GM21390 (cell line): ENCODE results near the gene ZFYVE28.
A peak's percentile ranks its signal among the peaks of the same experiment; 100 is the strongest.
"Not testable (repeated sequence)": the region's sequence is repeated elsewhere in the genome, so short reads cannot be mapped to it uniquely, and the experiment has no call there.

ENCODE experiments used
- ATAC-seq: cut with Tn5 transposase; IDR thresholded peaks from one replicate; pipeline ENCODE4 v1.9.1; 2021; ENCODE audit not compliant: unreplicated experiment

The ZFYVE28 gene

DNA sequence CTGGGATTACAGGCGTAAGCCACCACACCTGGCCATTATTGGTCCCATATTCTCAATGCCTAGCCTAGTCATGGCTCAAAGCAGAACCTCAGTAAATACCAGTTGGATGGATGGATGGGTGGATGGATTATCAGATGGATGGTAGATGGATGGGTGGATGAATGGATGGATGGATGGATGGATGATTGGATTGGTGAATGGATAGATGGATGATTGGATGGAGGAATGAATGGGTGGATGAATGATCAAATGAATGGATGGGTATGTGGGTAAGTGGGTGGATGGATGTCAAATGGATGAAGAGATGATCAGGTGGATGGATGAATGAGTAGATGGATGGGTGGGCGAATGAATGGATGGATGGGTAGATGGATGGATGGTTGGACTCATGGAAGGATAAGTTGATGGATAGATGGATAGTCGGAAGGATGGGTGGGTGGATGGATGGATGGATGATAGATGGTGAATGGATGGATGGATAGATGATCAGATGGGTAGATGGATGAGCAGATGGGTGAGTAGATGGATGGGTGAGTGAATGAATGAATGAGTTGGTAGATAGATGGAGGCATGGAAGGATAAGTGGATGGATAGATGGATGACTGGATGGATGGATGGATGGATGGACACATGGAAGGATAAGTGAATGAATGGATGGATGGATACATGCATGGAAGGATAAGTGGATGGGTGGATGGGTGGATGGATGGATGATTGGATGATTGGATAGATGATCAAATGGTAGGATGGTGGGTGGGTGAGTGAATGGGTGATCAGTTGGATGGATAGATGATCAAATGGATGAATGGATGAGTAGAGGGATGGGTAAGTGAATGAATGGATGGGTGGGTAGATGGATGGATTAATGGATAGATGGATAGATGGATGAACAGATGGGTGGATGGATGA, 28.5 kb upstream of the ZFYVE28 start:
- no peak for ATAC-seq

GRCh38 chr4:2445571-2445970, 27.1 kb upstream of the ZFYVE28 start:
- no peak for ATAC-seq

- no peak for ATAC-seq
These were observed 26.7 kb upstream of the ZFYVE28 start for GRCh38 chr4:2445130-2445529.

DNA sequence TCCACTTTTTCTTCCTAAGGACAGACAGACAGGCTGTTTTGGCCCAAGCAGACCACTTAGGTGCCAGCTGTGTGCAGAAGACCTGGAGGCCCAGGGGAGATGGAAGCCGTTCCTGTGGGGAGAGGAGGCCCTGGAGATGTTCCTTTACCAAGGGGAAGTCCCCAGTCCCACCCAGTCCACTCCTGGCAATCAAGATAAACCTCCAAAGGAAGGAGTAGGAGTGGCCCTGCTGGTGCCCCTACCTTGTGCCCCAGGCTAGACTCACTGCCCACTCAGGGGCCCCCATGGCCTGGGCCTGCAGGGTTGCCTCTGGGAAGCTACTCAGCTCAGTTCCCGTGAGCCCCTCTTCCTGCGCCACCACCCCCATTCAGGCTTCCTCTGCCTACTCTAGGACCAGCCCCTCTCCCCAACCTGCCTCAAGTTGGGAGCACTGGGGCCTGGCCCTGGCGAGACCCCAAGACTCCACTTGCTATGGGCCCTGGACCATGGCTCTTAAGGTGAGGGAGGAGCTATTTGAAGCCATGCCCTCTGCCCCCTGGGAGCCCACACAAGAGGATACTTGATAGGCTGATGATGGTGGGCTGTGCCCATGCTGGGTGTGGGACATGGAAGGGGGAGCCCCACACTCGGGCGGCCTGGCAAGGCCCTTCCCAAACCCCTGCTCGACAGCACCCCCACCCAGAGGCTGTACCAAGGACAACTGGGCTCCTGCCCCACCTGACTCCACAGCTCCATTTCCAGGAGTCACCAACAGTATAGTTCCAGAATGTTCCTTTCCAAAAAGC, 25.7 kb upstream of the ZFYVE28 start:
- ATAC-seq, result no peak

- ATAC-seq, result no peak
These were observed 24.8 kb upstream of the ZFYVE28 start for GRCh38 chr4:2443061-2443730.

GRCh38 chr4:2442175-2442993, 23.9 kb upstream of the ZFYVE28 start:
- ATAC-seq, result no peak

DNA sequence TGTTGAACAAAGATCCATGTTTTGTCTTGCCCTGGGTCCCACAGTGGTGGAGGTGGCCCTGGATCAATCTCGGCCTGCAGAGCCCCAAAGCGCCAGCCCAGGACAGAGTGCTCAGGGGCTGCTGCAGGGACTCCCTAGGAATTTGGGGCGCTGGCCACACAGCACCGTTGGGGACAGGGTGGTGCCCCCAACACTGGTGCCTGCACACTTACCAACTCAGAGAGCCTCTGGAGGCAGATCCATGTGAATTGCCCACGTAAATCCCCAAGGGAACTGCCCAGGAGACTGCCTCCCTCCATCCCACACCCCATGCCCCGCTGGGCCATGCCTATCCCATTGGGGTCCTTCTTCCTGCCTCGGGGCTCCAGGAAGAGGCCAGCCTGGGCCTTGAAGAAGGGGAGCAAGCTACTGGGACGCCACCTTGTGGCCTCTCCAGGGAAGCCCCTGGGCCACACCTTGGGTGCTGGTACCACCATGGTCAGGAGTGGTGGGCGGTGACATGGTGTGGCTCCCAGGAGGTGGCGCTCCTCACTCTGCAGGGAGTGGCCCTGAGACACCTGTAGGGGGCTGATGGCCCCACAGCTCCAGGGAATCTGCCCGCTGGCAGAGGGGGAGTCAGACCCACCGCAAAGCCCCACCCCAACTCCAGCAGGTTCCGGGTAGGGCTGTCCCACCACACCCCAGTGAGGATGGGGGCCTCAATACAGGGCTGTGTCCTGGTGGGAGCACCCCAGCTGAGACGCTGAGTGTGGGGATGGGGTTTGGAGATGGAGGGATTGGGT, 23.1 kb upstream of the ZFYVE28 start:
- ATAC-seq, result peak; percentile 92

DNA sequence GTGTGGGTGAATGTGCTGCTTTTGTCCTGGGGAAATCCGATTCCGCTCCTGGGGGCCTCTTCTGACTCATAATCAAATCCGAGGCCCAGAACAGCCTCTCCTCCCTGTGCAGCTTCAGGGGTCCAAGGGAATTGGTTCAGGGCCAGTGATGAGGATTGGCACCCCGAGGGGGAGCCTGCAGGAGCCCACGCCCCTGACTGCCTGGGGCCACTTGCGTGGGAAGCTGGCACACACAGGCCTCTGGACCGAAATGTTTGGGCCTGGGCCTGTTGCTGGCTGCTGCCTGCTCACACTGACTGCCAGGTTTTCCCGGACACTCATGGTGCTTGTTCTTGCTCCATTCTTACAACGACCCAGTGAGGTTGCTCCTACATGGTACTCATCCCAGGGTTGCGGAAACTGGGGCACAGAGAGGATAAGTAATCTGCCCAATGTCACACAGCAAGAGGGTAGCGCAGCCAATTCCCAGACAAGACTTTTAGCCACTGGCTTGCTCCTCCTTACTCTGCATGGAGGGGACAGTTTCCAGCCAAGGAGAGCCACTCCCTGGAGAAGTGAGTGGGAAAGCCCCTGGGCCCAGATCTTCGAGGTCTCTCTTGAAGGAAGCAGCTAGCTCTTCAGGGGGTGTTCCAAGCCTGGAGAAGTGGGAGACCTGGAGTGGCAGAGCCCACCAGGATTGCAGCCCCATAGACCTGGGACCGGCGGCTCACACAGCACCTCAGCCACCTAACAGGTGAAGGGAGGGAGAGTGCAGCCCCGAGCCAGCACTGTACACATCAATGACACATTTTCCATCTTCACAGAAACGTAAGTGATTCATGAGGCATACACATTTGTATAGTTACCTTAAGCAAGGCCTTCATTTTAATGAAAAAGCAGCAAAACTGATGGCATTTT, 20.6 kb upstream of the ZFYVE28 start:
- no peak for ATAC-seq

DNA sequence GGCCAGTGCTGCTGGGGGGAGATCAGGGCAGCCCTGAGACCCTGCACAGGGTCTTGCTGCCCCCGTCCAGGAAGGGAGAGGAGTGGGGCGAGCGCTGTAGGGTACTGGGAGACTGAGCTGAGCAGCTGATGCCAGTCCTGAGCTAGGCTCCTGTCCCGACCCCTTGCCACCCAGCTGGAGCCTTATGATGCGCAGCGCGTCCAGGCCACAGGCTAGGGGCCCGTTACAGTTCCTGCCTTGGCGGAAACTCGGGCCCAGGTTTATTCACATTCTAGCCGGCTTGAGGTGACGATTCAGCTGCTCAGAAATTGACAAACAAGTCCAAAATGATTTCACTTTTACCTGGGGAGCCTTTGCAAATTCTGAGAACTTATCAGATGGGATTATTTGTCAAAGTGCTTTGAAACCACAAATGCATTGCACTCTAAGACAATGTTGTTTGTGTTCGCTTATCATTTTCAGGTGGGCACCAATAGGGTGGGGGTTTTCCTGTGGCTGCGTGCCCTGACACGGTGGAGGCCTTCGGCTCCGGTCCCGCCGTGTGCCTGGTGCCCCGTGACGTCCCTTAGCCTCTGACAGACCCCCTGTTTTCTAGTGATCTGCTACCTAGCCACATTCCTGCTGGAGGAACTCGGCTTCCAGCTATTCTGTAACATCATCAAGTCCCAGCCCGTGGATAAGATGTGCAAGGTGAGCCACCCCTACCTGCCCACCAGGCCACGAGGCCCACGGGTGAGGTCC, 19.2 kb upstream of the ZFYVE28 start:
- no peak for ATAC-seq

DNA sequence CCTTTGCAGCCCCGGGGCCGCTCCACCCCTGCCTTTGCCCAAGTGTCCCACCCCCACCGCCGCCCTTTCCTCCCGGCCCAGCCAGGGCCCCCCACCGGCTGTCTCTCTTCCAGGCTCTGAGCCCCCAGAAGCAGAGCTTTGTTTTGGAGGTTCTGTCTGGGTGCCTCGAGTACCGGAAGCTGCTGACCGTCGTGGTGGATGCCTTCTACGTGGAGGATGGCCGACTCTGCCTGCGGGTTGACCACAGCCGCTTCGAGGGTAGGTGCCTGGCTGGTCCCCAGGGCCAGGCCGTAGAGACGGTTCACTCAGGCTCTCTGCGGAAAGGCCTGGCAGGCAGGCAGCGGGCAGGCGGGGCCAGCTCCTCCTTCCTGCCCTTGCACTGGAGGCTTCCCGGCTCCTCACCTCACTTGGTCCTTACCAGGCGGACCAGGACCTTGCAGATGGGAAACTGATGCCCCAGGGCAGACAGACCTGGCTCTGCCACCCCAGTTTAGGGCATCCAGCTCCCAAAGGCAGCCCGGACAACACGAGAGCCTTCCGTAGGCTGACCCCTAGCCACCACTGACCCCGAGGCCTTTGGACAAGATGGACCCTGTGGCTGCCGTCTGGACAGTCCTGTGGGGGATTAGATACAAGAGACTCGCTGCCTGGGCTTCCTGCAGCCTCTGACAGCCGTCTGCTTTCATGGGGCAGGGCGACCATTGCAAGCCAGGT, 18.5 kb upstream of the ZFYVE28 start:
- ATAC-seq, result no peak

GRCh38 chr4:2436301-2436700, 17.9 kb upstream of the ZFYVE28 start:
- ATAC-seq, result no peak

DNA sequence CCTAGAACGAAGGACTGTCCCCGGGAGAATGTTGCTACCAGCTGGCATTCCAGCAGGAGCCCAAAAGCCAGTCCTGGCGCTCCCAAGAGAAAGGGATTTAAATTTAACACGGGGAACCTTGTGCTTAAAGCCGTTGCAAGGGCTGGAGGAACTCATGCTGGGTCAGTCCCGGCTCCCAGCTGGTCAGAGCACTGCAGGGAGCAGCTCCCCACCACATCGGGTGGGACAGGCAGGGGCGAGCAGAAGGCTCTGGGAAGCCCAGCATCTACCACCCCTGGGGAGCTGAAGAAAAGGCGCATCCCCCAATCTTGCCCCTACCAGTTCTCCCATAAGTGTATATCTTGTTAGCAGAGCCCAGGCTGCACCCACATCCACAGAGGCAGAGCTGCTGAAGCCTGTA, 16.0 kb upstream of the ZFYVE28 start:
- ATAC-seq, result no peak

GRCh38 chr4:2433609-2434350, 15.3 kb upstream of the ZFYVE28 start:
- no peak for ATAC-seq

GRCh38 chr4:2432991-2433530, 14.6 kb upstream of the ZFYVE28 start:
- ATAC-seq, result no peak

- no peak for ATAC-seq
These were observed 13.6 kb upstream of the ZFYVE28 start for GRCh38 chr4:2432004-2432403.

- not testable (repeated sequence) for ATAC-seq
These were observed 11.7 kb upstream of the ZFYVE28 start for GRCh38 chr4:2429945-2430757.
